ENCODE measurements around the gene TRAF6.
"Not testable (repeated sequence)": the region's sequence is repeated elsewhere in the genome, so short reads cannot be mapped to it uniquely, and the experiment has no call there.

Gene TRAF6, protein sequence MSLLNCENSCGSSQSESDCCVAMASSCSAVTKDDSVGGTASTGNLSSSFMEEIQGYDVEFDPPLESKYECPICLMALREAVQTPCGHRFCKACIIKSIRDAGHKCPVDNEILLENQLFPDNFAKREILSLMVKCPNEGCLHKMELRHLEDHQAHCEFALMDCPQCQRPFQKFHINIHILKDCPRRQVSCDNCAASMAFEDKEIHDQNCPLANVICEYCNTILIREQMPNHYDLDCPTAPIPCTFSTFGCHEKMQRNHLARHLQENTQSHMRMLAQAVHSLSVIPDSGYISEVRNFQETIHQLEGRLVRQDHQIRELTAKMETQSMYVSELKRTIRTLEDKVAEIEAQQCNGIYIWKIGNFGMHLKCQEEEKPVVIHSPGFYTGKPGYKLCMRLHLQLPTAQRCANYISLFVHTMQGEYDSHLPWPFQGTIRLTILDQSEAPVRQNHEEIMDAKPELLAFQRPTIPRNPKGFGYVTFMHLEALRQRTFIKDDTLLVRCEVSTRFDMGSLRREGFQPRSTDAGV

DNA sequence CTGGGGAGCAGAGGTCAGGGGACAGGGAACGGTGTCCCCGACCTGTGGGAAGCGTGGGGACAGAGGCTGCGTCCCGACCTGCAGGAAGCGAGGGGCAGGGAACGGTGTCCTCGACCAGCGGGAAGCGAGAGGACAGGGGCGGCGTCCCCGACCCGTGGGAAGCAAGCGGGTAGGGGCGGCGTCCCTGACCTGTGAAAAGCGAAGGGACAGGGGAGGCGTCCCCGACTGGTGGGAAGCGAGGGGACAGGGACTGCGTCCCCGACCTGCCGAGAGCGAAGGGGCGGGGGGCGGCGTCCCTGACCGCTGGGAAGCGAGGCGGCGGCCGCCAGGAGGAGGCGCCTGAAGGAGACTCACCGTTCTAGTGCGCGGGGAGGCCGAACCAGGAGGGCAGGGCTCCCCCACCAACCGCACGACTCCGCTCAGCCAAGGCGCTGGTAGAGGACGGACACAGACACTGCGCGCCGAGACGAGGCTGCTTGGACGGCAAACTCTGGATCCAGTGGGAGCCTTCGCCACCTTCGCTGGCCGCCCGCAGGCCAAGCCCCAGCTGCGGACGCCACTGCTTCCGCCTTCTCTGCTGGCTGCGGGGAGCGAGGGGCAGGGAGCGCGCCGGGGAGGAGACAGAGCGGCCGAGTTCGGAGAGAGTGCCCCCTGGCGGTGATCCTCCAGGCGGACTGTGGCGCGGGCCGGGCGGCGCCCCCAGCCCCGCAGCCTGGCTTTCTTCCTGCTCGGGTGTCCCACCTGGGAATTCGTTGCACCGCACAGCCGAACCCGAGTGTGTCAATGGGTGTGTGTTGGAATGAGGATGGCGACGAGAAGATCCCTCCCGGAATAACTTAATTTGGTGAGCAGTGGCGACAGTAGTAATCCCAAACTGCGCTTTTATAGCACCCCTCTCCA, at the start of gene TRAF6:
TSS of gene TRAF6 (minus strand) at position 579 of the 900 bp plus-strand sequence. CDS start 8,757 bp downstream, outside the sequence.
- peak within 1 kb of the TSS; percentile 81 to 97 for H3K4me3 ChIP-seq (ENCODE audit: low read depth in 1 of 2, low read length in 2 of 2)
- TF ChIP-seq, protein P1, sequence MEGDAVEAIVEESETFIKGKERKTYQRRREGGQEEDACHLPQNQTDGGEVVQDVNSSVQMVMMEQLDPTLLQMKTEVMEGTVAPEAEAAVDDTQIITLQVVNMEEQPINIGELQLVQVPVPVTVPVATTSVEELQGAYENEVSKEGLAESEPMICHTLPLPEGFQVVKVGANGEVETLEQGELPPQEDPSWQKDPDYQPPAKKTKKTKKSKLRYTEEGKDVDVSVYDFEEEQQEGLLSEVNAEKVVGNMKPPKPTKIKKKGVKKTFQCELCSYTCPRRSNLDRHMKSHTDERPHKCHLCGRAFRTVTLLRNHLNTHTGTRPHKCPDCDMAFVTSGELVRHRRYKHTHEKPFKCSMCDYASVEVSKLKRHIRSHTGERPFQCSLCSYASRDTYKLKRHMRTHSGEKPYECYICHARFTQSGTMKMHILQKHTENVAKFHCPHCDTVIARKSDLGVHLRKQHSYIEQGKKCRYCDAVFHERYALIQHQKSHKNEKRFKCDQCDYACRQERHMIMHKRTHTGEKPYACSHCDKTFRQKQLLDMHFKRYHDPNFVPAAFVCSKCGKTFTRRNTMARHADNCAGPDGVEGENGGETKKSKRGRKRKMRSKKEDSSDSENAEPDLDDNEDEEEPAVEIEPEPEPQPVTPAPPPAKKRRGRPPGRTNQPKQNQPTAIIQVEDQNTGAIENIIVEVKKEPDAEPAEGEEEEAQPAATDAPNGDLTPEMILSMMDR (IDR thresholded peaks at IDR 0.05; ENCODE audit: borderline replicate concordance, extremely low read depth, low read length, poor library complexity, severe bottlenecking), result peak; percentile 91
- no peak for TF ChIP-seq EZH2 (IDR thresholded peaks at IDR 0.05; ENCODE audit: borderline replicate concordance, low read depth, low read length, severe bottlenecking)
- DNase-seq, result peak; percentile 89
- H3K27me3 ChIP-seq (ENCODE audit: insufficient read depth, low read length, poor library complexity), result no peaks in the 10 kb centered on the region
- H3K4me1 ChIP-seq (ENCODE audit: insufficient read depth, low read length), result peaks cover 27% of the 10 kb centered on the region
- peak within 1 kb of the TSS; percentile 84 for H3K9ac ChIP-seq (ENCODE audit: low read depth, low read length)
- peak within 1 kb of the TSS; percentile 95 for H2AFZ ChIP-seq (ENCODE audit: low read depth, low read length)
- peaks cover 13% of the 10 kb centered on the region for H3K36me3 ChIP-seq (ENCODE audit: insufficient read depth, low read length)
- H3K9me3 ChIP-seq (ENCODE audit: insufficient read depth, low read length, severe bottlenecking), result no peaks in the 10 kb centered on the region
- ATAC-seq (ENCODE audit: insufficient read depth, low read depth), result peak; percentile 98
- peak within 1 kb of the TSS; percentile 90 for H3K27ac ChIP-seq (ENCODE audit: low read length)
- peaks cover 48% of the 10 kb centered on the region for H3K79me2 ChIP-seq (ENCODE audit: insufficient read depth, low read length)
- H3K4me2 ChIP-seq (ENCODE audit: insufficient read depth, low read length), result peak within 1 kb of the TSS; percentile 78
- peaks cover 32% of the 10 kb centered on the region for H4K20me1 ChIP-seq (ENCODE audit: insufficient read depth, low read length)

DNA sequence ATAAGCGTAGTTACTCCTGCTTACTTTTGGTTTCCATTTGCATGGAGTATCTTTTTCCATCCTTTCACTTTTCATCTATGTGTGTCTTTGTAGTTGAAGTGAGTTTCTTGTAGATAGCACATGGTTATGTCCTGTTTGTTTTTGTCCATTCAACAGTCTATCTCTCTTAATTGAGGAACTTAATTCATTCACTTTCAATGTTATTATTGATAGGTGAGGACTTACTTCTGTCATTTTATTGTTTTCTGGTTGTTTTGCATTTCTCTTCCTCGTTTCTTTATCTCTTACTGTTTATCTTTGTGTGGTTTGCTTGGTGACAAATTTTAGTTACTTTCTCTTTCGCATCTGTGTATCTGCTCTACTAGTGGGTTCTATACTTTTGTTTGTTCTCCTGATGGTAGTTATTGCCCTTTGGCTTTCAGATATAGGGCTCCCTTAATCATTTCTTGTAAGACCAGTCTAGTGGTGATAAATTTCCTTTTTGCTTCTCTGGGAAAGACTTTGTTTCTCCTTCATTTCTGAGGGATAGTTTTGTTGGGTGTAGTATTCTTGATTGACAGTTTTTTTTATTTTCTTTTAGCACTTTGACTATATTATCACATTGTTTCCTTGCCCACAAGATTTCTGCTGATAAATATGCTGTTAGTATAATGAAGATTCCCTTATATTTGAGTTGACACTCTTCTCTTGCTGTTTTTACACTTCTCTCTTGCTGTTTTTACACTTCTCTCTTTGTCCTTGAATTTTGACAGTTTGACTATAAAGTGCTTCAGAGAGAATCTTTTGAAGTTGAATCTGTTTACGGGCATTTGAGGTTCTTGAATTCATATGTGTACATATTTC, 48.7 kb upstream of the TRAF6 start:
- TF ChIP-seq EZH2 (IDR thresholded peaks at IDR 0.05; ENCODE audit: borderline replicate concordance, low read depth, low read length, severe bottlenecking), result no peak
- TF ChIP-seq, protein P1 (IDR thresholded peaks at IDR 0.05; ENCODE audit: borderline replicate concordance, extremely low read depth, low read length, poor library complexity, severe bottlenecking), result no peak
- H2AFZ ChIP-seq (ENCODE audit: low read depth, low read length), result peak overlapping the region; percentile 66
- DNase-seq (no peak), ATAC-seq (ENCODE audit: insufficient read depth, low read depth) (peak; percentile 93)
- no peaks in the 10 kb centered on the region for H3K27me3 ChIP-seq (ENCODE audit: insufficient read depth, low read length, poor library complexity)
- no peaks in the 10 kb centered on the region for H3K9me3 ChIP-seq (ENCODE audit: insufficient read depth, low read length, severe bottlenecking)
- no peaks in the 10 kb centered on the region for H3K36me3 ChIP-seq (ENCODE audit: insufficient read depth, low read length)
- peak overlapping the region; percentile 62 for H3K4me2 ChIP-seq (ENCODE audit: insufficient read depth, low read length)
- H3K79me2 ChIP-seq (ENCODE audit: insufficient read depth, low read length), result peaks cover 18% of the 10 kb centered on the region
- H3K4me1 ChIP-seq (ENCODE audit: insufficient read depth, low read length), result peaks cover 41% of the 10 kb centered on the region
- peak overlapping the region; percentile 13 to 50; a peak in 3 of 4 replicates for H3K4me3 ChIP-seq (ENCODE audit: low read depth in 1 of 2, low read length in 2 of 2)
- peak overlapping the region; percentile 88 for H3K27ac ChIP-seq (ENCODE audit: low read length)
- peak overlapping the region; percentile 47 for H3K9ac ChIP-seq (ENCODE audit: low read depth, low read length)
- no peaks in the 10 kb centered on the region for H4K20me1 ChIP-seq (ENCODE audit: insufficient read depth, low read length)

DNA sequence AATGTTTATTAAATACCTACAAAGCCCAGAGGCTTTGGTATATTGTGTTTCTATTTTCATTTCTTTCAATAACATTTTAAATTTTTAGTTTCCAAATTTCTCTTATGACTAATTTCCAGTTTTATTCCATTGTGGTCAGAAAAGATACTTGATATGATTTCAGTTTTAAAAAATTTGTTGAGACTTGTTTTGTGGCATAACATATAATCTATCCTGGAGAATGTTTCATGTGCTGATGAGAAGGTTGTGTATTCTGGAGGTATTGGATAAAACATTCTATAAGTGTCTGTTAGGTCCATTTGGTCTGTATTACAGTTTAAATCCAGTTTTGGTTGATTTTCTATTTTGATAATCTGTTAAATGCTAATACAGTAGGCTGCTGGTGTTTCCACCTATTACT, 47.9 kb upstream of the TRAF6 start:
- H3K36me3 ChIP-seq (ENCODE audit: insufficient read depth, low read length), result no peaks in the 10 kb centered on the region
- peak overlapping the region; percentile 47 for H3K9ac ChIP-seq (ENCODE audit: low read depth, low read length)
- H3K4me2 ChIP-seq (ENCODE audit: insufficient read depth, low read length), result peak overlapping the region; percentile 62
- H2AFZ ChIP-seq (ENCODE audit: low read depth, low read length), result peak overlapping the region; percentile 66
- TF ChIP-seq EZH2 (IDR thresholded peaks at IDR 0.05; ENCODE audit: borderline replicate concordance, low read depth, low read length, severe bottlenecking), result no peak
- TF ChIP-seq, protein P1 (IDR thresholded peaks at IDR 0.05; ENCODE audit: borderline replicate concordance, extremely low read depth, low read length, poor library complexity, severe bottlenecking), result no peak
- H3K79me2 ChIP-seq (ENCODE audit: insufficient read depth, low read length), result peaks cover 18% of the 10 kb centered on the region
- H3K27ac ChIP-seq (ENCODE audit: low read length), result peak overlapping the region; percentile 88
- peak overlapping the region; percentile 13 to 50; a peak in 3 of 4 replicates for H3K4me3 ChIP-seq (ENCODE audit: low read depth in 1 of 2, low read length in 2 of 2)
- ATAC-seq (ENCODE audit: insufficient read depth, low read depth), result no peak
- no peak for DNase-seq
- peaks cover 41% of the 10 kb centered on the region for H3K4me1 ChIP-seq (ENCODE audit: insufficient read depth, low read length)
- no peaks in the 10 kb centered on the region for H3K9me3 ChIP-seq (ENCODE audit: insufficient read depth, low read length, severe bottlenecking)
- no peaks in the 10 kb centered on the region for H3K27me3 ChIP-seq (ENCODE audit: insufficient read depth, low read length, poor library complexity)
- H4K20me1 ChIP-seq (ENCODE audit: insufficient read depth, low read length), result no peaks in the 10 kb centered on the region

DNA sequence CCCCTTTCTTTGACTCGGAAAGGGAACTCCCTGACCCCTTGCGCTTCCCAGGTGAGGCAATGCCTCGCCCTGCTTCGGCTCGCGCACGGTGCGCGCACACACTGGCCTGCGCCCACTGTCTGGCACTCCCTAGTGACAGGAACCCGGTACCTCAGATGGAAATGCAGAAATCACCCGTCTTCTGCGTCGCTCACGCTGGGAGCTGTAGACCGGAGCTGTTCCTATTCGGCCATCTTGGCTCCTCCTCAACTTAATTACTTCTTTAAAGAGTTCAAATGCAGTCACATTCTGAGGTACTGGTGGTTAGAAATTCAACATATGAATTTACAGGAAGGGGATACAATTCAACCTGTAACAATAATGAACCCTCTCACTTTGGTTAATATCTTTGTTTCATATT, 47.3 kb upstream of the TRAF6 start:
- H3K4me2 ChIP-seq (ENCODE audit: insufficient read depth, low read length), result 0 out of 2 replicates have a peak overlapping the region, but pooled peaks have one; percentile 62
- H3K9ac ChIP-seq (ENCODE audit: low read depth, low read length), result peak overlapping the region; percentile 47; the same call in 1 of the 2 replicates
- not testable (repeated sequence) for H3K27me3 ChIP-seq (ENCODE audit: insufficient read depth, low read length, poor library complexity); H2AFZ ChIP-seq (ENCODE audit: low read depth, low read length); ATAC-seq (ENCODE audit: insufficient read depth, low read depth); H3K36me3 ChIP-seq (ENCODE audit: insufficient read depth, low read length); DNase-seq; H3K4me3 ChIP-seq (ENCODE audit: low read depth in 1 of 2, low read length in 2 of 2); H3K9me3 ChIP-seq (ENCODE audit: insufficient read depth, low read length, severe bottlenecking); H4K20me1 ChIP-seq (ENCODE audit: insufficient read depth, low read length)
- H3K4me1 ChIP-seq (ENCODE audit: insufficient read depth, low read length), result peaks cover 41% of the 10 kb centered on the region
- peaks cover 18% of the 10 kb centered on the region for H3K79me2 ChIP-seq (ENCODE audit: insufficient read depth, low read length)
- H3K27ac ChIP-seq (ENCODE audit: low read length), result peak overlapping the region; percentile 88; the same call in 1 of the 2 replicates
